GM21528 (cell line): Measurements from ENCODE around the gene SPRYD3.
A peak's percentile ranks its signal among the peaks of the same experiment; 100 is the strongest.

Source experiments
- ATAC-seq: cut with Tn5 transposase; IDR thresholded peaks from one replicate; pipeline ENCODE4 v1.9.1; 2021; ENCODE audit warnings: mild to moderate bottlenecking, moderate library complexity; ENCODE audit not compliant: unreplicated experiment, low FRiP score

Gene SPRYD3

DNA sequence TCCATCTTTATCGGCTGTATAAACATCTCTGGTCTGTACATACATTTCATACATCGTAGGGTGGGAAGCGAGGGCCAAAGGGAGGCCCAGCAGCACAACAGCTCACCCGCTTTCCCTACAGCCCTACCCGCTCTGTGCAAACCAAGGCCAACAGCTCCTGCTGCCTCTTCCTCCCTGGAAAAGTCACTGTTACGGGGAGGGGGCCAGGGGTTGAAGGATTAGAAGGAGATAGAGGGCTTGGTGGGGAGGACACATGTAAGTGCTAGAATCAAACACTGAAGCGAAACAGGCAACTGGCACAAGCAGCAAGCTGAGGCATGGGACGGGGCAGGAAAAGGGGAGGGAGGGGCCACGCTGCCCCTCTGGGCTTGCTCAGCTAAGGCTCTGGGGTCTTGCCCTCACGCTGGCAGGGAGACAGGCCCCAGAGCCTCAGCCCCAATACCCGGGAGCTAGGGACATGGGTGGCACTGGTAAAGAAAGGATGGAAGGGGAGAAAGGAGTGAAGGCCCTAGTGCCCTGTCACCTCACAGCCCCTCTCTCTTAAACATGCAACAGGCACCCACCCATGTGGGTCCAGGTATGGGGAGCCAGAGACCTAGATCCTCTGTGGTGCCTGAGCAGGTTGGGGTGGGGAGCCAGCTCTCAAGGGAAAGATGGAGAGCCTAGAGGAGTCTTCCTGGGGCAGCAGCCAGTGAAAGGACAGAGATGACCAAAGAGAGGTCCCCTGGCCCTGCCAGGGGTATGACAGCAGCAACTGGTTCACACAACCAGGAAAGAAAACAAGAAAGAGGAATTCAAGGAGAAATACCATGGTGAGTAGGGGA, 14.4 kb downstream of the SPRYD3 start:
- no peak for ATAC-seq

DNA sequence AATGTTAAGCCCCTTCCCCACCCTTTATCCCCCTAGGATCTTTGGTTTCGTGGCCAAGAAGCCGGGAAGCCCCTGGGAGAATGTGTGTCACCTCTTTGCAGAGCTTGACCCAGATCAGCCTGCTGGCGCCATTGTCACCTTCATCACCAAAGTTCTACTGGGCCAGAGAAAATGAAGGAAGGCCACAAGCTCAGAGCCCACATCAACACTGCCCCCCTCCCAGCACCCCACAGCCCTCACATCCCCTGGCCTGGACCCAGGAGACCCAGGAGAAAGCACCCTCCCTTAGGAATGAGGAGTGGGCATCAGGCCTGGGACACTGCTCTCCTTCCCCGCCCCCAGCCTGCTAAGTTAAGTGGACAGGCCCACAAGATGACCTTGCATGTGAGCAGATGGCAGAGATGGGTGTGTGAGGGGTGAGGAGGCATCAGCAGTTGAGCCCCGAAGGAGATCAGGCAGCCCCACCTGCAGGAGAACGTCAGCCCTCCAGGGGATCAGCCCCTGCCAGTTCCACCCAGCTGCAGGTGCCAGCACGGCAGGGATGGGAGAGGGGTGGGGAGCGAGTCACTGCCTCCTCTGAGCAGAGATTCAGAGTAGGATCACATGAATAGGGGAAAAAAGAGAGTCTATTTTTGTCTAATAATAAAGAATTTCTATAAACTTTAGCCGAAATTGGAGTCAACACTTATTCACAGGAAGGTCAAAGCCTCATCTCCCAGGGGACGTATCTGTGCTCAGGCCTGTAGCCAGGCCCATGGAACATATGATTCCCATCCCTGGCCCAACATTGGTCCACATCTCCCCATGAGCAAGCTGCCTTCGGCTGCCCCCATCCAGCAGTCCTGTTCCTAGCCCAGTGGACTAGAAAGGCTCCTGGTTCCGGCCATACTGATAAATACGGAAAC, 15.2 kb downstream of the SPRYD3 start:
- ATAC-seq: no peak

DNA sequence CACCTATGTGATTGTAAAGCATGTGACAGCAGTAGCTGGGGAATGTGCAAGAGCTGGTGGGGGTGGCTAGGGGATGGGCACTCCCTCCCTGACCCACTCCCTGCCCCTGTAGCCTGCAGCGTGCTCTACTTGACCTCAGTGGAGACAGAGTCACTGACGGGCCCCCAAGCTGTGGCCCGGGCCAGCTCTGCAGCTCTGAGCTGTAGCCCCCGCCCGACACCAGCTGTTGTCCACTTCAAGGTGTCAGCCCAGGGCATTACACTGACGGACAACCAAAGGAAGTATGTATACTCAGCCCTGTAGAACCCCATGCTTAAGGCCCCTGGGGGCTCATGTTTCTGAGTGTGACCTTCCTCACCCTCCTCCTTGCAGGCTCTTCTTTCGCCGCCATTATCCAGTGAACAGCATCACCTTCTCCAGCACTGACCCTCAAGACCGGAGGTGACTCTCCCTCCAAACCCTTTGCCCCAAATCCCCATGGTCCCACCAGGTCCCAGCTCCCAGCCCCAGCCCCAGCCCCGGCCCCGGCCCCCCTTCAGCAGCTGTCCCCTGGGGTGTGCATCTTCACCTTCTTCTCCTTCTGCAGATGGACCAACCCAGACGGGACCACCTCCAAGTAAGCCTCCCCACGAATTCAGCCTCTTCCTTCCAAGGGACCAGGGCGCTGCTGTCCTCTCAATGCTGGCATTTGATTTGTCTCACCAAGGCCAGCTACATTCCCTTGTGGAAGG, 16.0 kb downstream of the SPRYD3 start:
- ATAC-seq: no peak

DNA sequence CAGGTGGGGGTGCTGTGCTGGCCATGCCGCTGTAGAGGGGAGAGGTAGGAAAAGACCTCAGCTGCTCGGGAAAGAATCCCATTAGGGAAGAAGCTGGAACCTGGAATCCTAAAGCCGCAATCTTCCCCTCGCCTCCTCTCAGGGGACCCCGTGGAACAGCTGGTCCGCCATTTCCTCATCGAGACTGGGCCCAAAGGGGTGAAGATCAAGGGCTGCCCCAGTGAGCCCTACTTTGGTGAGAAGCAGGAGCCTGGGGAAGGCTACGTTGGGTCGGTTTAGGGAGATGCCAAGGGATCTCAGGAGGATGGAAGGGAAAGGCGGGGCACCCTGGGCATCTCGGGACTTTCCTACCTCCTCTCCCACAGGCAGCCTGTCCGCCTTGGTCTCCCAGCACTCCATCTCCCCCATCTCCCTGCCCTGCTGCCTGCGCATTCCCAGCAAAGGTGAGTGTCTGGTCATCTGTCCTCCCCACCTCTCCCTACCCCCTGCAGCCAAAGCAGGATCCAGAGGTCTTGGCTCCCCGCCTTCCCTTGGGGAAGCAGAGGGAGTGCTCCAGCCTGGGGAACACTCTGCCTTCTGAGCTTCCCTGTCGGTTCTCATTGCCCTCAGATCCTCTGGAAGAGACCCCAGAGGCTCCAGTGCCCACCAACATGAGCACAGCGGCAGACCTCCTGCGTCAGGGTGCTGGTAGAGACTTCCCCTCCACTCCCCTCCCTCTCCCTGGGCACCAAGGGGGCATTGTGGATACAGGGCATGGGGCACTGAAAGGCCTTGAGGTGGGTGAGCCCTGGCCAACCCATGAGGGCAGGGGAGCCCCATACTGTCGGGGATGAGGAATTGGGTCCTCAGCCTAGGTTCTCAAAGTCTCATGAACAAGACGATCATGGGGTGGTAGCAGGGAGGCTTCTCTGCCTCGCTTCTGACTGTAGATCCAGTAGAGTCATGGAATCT, 16.9 kb downstream of the SPRYD3 start:
- no peak for ATAC-seq

DNA sequence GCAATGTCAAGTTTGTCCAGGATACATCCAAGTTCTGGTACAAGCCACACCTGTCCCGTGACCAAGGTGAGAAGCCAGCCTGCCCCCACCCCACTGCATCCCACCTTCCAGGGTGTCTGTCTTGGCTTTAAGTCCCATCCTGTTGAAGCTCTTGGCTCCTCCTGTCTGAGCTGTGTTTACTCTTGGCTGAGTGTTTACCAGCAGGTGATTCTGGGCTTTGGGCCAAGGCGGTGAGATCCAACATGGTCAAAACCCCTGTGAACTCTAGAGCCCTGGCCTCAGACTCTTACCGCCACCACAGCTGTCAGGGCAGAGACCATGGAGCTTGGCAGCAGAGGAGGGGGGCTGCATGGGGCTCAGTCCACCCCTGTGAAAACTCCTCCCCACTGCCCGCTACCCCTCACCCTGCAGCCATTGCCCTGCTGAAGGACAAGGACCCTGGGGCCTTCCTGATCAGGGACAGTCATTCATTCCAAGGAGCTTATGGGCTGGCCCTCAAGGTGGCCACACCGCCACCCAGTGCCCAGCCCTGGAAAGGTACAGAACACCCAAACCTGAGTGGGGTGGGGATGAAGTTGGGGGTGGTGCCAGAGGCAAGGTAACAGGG, 17.7 kb downstream of the SPRYD3 start:
- ATAC-seq: no peak

DNA sequence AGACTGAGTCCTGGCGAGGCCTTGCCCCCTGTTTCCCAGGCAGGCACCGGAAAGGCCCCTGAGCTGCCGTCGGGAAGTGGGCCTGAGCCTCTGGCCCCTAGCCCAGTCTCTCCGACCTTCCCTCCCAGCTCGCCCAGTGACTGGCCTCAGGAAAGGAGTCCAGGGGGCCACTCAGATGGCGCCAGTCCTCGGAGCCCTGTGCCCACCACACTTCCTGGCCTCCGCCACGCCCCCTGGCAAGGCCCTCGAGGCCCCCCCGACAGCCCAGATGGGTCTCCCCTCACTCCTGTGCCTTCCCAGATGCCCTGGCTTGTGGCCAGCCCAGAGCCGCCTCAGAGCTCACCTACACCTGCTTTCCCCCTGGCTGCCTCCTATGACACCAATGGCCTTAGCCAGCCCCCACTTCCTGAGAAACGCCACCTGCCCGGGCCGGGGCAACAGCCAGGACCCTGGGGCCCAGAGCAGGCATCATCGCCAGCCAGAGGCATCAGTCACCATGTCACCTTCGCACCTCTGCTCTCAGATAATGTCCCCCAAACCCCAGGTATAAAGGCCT, 18.4 kb downstream of the SPRYD3 start:
- ATAC-seq: no peak

DNA sequence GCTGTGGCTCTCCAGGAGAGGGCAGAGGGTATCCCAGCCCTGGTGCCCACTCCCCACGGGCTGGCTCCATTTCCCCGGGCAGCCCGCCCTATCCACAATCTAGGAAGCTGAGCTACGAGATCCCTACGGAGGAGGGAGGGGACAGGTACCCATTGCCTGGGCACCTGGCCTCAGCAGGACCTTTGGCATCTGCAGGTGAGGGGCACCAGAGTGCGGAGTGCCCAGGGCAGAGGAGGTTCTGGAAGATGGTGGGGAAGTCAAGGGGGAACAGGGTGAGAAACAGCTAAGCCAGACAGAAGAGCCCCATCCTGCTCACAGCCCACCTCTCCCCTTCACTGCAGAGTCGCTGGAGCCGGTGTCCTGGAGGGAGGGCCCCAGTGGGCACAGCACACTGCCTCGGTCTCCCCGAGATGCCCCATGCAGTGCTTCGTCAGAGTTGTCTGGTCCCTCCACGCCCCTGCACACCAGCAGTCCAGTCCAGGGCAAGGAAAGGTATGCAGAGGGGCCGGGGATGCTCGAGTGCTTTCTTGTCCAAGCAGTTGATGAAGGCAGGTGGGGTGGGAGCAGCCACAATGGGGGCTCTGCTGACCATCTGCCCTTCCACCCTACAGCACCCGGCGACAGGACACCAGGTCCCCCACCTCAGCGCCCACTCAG, 19.0 kb downstream of the SPRYD3 start:
- ATAC-seq: no peak

DNA sequence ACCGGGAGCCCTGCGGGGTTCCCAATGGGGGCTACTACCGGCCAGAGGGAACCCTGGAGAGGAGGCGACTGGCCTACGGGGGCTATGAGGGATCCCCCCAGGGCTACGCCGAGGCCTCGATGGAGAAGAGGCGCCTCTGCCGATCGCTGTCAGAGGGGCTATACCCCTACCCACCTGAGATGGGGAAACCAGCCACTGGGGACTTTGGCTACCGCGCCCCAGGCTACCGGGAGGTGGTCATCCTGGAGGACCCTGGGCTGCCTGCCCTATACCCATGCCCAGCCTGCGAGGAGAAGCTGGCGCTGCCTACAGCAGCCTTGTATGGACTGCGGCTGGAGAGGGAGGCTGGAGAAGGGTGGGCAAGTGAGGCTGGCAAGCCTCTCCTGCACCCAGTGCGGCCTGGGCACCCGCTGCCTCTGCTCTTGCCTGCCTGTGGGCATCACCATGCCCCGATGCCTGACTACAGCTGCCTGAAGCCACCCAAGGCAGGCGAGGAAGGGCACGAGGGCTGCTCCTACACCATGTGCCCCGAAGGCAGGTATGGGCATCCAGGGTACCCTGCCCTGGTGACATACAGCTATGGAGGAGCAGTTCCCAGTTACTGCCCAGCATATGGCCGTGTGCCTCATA, 19.6 kb downstream of the SPRYD3 start:
- no peak for ATAC-seq

DNA sequence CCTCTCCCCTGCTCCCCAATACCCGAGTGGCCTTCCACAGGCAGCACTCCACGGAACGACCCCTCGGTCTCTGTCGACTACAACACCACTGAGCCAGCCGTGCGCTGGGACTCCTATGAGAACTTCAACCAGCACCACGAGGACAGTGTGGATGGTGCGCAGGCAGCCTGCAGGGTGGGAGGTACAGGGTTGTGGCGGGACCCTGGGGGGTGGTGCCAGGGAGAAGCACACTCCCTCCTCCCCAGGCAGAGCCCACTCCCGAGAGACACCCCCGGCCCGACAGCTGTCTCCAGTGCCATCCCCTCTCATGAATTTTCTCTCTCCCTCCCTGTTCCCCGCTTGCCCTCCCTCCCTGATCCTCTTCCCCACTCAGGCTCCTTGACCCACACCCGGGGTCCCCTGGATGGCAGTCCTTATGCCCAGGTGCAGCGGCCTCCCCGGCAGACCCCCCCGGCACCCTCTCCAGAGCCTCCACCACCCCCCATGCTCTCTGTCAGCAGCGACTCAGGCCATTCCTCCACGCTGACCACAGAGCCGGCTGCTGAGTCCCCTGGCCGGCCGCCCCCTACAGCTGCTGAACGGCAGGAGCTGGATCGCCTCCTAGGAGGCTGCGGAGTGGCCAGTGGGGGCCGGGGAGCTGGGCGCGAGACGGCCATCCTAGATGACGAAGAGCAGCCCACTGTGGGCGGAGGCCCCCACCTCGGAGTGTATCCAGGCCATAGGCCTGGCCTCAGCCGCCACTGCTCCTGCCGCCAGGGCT, 20.3 kb downstream of the SPRYD3 start:
- no peak for ATAC-seq

DNA sequence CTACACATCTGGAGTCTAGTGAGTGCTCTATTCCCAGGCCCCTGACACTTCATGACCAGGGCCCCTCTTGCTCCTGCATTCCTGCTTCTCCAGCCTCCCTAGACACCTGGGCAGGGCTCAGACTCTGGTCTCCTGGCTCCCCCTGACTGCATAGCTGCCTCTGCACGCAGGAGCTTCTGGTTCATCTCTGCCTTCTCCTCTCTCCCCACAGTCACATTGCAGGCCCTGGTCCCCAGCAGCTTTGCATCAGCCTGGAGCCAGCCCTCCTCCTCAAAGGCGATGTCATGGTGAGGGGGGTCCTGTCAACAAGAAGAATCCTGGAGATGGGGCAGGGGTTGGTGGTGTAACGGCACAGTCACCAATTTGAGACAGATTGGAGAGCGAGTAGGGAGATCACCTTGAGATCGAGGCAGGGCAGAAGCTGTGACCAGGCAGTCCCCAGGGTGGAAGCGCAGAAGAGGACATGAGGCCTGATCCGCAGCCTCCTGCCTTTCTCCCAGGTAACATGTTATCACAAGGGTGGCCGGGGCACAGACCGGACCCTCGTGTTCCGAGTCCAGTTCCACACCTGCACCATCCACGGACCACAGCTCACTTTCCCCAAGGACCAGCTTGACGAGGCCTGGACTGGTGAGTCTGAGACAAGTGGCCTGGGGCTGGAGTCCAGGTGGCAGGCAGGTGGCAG, 21.2 kb downstream of the SPRYD3 start:
- no peak for ATAC-seq

DNA sequence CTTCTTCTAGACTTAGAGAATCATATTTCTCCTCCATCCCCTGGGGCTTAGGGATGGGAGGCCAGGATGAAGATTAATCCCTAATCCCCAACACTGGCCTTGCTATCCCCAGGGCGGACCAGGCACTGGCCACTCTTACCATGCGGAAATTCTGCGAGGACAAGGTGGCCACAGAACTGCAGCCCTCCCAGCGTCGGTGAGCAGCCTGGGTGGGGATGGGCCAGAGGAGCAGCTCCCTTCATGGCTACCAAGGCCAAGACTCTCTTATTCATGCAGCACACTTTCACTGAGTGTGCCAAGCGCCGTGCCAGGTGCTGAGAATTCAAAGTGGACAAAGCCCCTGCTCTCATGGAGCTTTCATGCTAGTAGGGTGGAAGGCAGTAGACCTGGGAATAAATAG, 22.3 kb downstream of the SPRYD3 start:
- ATAC-seq: no peak

DNA sequence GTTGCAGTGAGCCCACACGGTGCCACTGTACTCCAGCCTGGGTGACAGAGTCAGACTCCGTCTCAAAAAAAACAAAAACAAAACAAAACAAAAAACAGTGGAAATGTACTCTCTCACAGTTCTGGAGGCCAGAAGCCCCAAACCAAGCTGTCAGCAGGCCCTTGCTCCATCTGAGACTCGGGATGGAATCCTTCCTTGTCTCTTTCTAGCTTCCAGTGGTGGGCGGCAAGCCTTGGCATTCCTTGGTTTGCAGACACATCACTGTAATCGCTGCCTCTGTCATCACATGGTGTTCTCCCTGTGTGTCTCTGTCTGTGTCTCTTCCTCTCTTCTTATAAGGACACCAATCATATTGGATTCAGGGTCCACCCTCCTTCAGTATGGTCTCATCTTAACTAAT, 22.9 kb downstream of the SPRYD3 start:
- no peak for ATAC-seq

DNA sequence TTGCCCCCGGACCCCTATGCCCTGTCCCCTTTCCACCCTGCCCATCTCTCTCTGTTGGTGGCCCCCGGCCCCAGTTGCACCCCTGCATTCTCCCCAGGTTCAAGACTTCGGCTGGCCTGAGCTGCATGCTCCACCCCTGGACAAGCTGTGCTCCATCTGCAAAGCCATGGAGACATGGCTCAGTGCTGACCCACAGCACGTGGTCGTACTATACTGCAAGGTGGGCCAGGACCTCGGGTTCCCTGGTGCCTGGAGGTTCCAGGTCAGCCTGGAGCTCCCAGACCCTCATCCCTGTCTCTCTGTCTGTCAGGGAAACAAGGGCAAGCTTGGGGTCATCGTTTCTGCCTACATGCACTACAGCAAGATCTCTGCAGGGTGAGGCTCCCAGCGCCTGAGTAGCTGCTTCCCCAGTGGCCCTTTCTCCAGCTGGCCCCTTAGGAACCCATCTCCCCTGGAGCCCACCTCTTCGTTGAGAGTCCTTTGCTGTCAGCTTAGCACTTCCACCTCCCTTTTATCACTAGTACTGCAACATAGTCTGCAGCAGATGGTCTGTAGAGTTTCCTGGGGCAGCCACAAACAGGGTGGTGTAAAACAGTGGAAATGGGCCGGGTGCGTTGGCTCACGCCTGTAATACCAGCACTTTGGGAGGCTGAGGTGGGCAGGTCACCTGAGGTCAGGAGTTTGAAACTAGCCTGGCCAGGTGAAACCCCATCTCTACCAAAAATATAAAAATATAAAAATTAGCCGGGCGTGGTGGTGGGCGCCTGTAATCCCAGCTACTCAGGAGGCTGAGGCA, 23.5 kb downstream of the SPRYD3 start:
- ATAC-seq: no peak

DNA sequence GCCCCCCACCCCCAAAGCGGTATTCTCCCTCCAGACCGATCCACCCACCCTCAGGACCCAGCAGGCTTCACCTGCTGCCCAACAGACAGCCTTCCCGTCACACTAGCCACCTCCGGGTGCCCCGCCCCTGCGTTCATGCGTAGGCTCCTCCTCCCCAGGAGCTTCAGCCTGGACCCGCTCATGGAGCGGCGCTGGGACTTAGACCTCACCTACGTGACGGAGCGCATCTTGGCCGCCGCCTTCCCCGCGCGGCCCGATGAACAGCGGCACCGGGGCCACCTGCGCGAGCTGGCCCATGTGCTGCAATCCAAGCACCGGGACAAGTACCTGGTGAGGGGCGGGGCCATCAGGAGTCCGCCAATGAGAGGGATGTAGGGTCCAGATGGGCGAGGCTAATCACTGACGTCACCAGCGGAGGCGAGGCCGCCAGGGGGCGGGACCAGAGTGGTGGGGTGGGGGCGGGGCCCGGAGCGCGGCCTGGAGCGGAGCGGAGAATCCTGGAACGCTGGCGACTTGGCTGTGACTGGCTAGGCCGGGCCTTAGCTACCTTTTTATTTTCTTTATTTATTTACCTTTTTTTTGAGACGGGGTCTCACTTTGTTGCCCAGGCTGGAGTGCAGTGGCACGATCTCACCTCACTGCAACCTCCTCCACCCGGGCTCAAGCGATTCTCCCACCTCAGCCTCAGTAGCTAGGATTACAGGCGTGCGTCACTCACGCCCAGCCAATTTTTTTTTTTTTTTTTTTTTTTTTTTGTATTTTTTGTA, 24.9 kb downstream of the SPRYD3 start:
- peak; percentile 83 for ATAC-seq
